H9 (cell line): ENCODE measurements around the gene SFMBT1. TPM values are rescaled to one million over a fixed set of nuclear protein-coding genes. Genes with fewer than 3 reads are reported as not detected.

Experiments
- DNase-seq: peaks from one replicate; pipeline ENCODE4 v3.0.0-alpha.2; 2017
- H2AFZ ChIP-seq: one replicate; pipeline ENCODE4 v1.6.1; 2013; ENCODE audit warnings: mild to moderate bottlenecking, low read length, control low read depth, moderate library complexity
- H2AK5ac ChIP-seq: 2 replicates; pipeline ENCODE4 v1.6.1; 2013; ENCODE audit warnings: low read length, control low read depth, mixed read lengths; ENCODE audit not compliant: insufficient read length
- H2BK120ac ChIP-seq: one replicate; pipeline ENCODE4 v1.6.1; 2013; ENCODE audit warnings: low read depth, mild to moderate bottlenecking, low read length, control low read depth, inconsistent platforms; ENCODE audit not compliant: poor library complexity, severe bottlenecking
- H2BK12ac ChIP-seq: 2 replicates; pipeline ENCODE4 v1.6.1; 2013; ENCODE audit warnings: low read length, control low read depth, mixed read lengths, low read depth; ENCODE audit not compliant: insufficient read length
- H2BK15ac ChIP-seq: 2 replicates; pipeline ENCODE4 v1.6.1; 2013; ENCODE audit warnings: low read depth, low read length, control low read depth
- H2BK20ac ChIP-seq: one replicate; pipeline ENCODE4 v1.6.1; 2013; ENCODE audit warnings: low read depth, mild to moderate bottlenecking, low read length, control low read depth, inconsistent platforms; ENCODE audit not compliant: poor library complexity, severe bottlenecking
- H2BK5ac ChIP-seq: 2 replicates; pipeline ENCODE4 v1.6.1; 2013; ENCODE audit warnings: low read length, control low read depth, mixed read lengths; ENCODE audit not compliant: insufficient read length
- H3K14ac ChIP-seq: 2 replicates; pipeline ENCODE4 v1.6.1; 2013; ENCODE audit warnings: low read length, control low read depth; ENCODE audit not compliant: insufficient read depth
- H3K18ac ChIP-seq: 2 replicates; pipeline ENCODE4 v1.6.1; 2013; ENCODE audit warnings: low read depth, mild to moderate bottlenecking, mixed read lengths, low read length, control low read depth; ENCODE audit not compliant: insufficient read length
- H3K23ac ChIP-seq: 2 replicates; pipeline ENCODE4 v1.6.1; 2013; ENCODE audit warnings: low read length, control low read depth, mixed read lengths, low read depth; ENCODE audit not compliant: insufficient read length
- H3K23me2 ChIP-seq: 2 replicates; pipeline ENCODE4 v1.6.1; 2013; ENCODE audit warnings: low read depth, mild to moderate bottlenecking, mixed read lengths, low read length, control low read depth; ENCODE audit not compliant: insufficient read length, poor library complexity, severe bottlenecking
- H3K27ac ChIP-seq: 2 replicates; pipeline ENCODE4 v1.5.1; 2013; ENCODE audit warnings: low read length, control low read depth, mixed read lengths, low read depth; ENCODE audit not compliant: insufficient read length
- H3K27me3 ChIP-seq: 2 replicates; pipeline ENCODE4 v1.6.1; 2013; ENCODE audit warnings: low read length, control low read depth, inconsistent platforms; ENCODE audit not compliant: insufficient read depth
- H3K4ac ChIP-seq: 2 replicates; pipeline ENCODE4 v1.6.1; 2013; ENCODE audit warnings: low read depth, mild to moderate bottlenecking, control low read depth, inconsistent platforms, low read length, moderate library complexity
- H3K4me1 ChIP-seq: 2 replicates; pipeline ENCODE4 v1.6.1; 2013; ENCODE audit warnings: low read length, control low read depth, inconsistent platforms; ENCODE audit not compliant: insufficient read depth
- H3K4me2 ChIP-seq: 2 replicates; pipeline ENCODE4 v1.6.1; 2013; ENCODE audit warnings: low read length, control low read depth, mixed read lengths; ENCODE audit not compliant: insufficient read length, insufficient read depth
- H3K56ac ChIP-seq: 2 replicates; pipeline ENCODE4 v1.6.1; 2013; ENCODE audit warnings: low read depth, mild to moderate bottlenecking, mixed read lengths, low read length, control low read depth; ENCODE audit not compliant: insufficient read length
- H3K79me1 ChIP-seq: 2 replicates; pipeline ENCODE4 v1.6.1; 2013; ENCODE audit warnings: low read depth, mild to moderate bottlenecking, moderate library complexity, low read length, control low read depth, inconsistent platforms; ENCODE audit not compliant: insufficient read depth, poor library complexity, severe bottlenecking
- H3K79me2 ChIP-seq: 2 replicates; pipeline ENCODE4 v1.6.1; 2013; ENCODE audit warnings: low read length, control low read depth, inconsistent platforms; ENCODE audit not compliant: insufficient read depth
- H3K9ac ChIP-seq: 2 replicates; pipeline ENCODE4 v1.6.1; 2013; ENCODE audit warnings: low read length, control low read depth, mixed read lengths; ENCODE audit not compliant: insufficient read length; ENCODE audit errors: extremely low read depth
- H3K9me3 ChIP-seq: one replicate; pipeline ENCODE4 v1.6.1; 2013; ENCODE audit warnings: low read depth, low read length, inconsistent platforms; ENCODE audit not compliant: control insufficient read depth
- H3T11ph ChIP-seq: one replicate; pipeline ENCODE4 v1.6.1; 2013; ENCODE audit warnings: mild to moderate bottlenecking, low read length, control low read depth, inconsistent platforms
- H4K20me1 ChIP-seq: one replicate; pipeline ENCODE4 v1.6.1; 2013; ENCODE audit not compliant: control insufficient read depth, insufficient read length, insufficient read depth
- H4K5ac ChIP-seq: 2 replicates; pipeline ENCODE4 v1.6.1; 2013; ENCODE audit warnings: low read depth, mild to moderate bottlenecking, mixed read lengths, low read length, control low read depth; ENCODE audit not compliant: insufficient read length
- H4K8ac ChIP-seq: replicated peaks from 2 replicates; pipeline ENCODE4 v1.6.1; 2013; ENCODE audit warnings: low read length, control low read depth, mixed read lengths, low read depth; ENCODE audit not compliant: insufficient read length
- H4K91ac ChIP-seq: 2 replicates; pipeline ENCODE4 v1.6.1; 2013; ENCODE audit warnings: low read depth, mild to moderate bottlenecking, moderate library complexity, mixed read lengths, low read length, control low read depth; ENCODE audit not compliant: insufficient read length
- H3K27ac Mint-ChIP-seq, 3 experiments: 2 replicates in 2 of 3; 3 replicates in 1 of 3; pipeline ENCODE4 v1.8.0; 2020 to 2021; ENCODE audit warnings: mixed read lengths in 3 of 3, mild to moderate bottlenecking in 1 of 3, moderate library complexity in 1 of 3
- H3K27me3 Mint-ChIP-seq: 2 replicates; pipeline ENCODE4 v1.8.0; 2021; ENCODE audit warnings: low read depth, mild to moderate bottlenecking, moderate library complexity, mixed read lengths
- H3K36me3 Mint-ChIP-seq, 3 experiments: 2 replicates in 2 of 3; 3 replicates in 1 of 3; pipeline ENCODE4 v1.8.0; 2020 to 2021; ENCODE audit warnings: low read depth in 3 of 3, mixed read lengths in 3 of 3; ENCODE audit not compliant: insufficient read depth in 1 of 3
- H3K4me1 Mint-ChIP-seq, 2 experiments: 2 replicates each; pipeline ENCODE4 v1.8.0; 2020; ENCODE audit warnings: mixed read lengths in 2 of 2
- H3K4me3 Mint-ChIP-seq, 2 experiments: 2 replicates in 1 of 2; 3 replicates in 1 of 2; pipeline ENCODE4 v1.8.0; 2020 to 2021; ENCODE audit warnings: mild to moderate bottlenecking in 2 of 2, mixed read lengths in 2 of 2, moderate library complexity in 1 of 2
- H3K9me3 Mint-ChIP-seq, 2 experiments: 2 replicates in 1 of 2; 3 replicates in 1 of 2; pipeline ENCODE4 v1.8.0; 2020; ENCODE audit warnings: mild to moderate bottlenecking in 2 of 2, mixed read lengths in 2 of 2, moderate library complexity in 1 of 2
- CTCF ChIP-seq: fragments of 200-600 bp; sonication (generic); conservative IDR thresholded peaks from 3 replicates; pipeline ENCODE4 v1.8.0; 2021; ENCODE audit warnings: antibody characterized with exemption, mild to moderate bottlenecking
- WGBS: extraction: QIAGEN DNeasy Blood & Tissue Kit; methylation state at CpG from one replicate; pipeline ENCODE4 v1.1.7; 2013; ENCODE audit warnings: missing lambda C conversion rate, low lambda C conversion rate, mixed read lengths; ENCODE audit not compliant: insufficient read length; ENCODE audit errors: extremely low coverage; 5-methylcytosine and 5-hydroxymethylcytosine counted together
- total RNA-seq: library from RNA; stranded (reverse); gene quantifications from 2 replicates; pipeline ENCODE4 v1.2.1, GENCODE V29; 2021

The SFMBT1 gene
- total RNA-seq, 1 experiment from 2014 or later: 15.3 TPM

- no peak overlapping the region for H2BK5ac ChIP-seq
- H4K20me1 ChIP-seq: no peaks in the 10 kb centered on the region
- H3K4ac ChIP-seq: no peak overlapping the region
- H3K27me3 Mint-ChIP-seq: peaks cover 5% of the 10 kb centered on the region
- H2BK15ac ChIP-seq: no peak overlapping the region
- no peak overlapping the region for H2AK5ac ChIP-seq
- WGBS: no CpG with 5 or more reads among the region's 7 CpGs
- no peak overlapping the region for H2AFZ ChIP-seq
- no peaks in the 10 kb centered on the region for H3K9me3 ChIP-seq
- H2BK12ac ChIP-seq: no peak overlapping the region
- no peak for TF ChIP-seq CTCF
- no peak overlapping the region for H4K5ac ChIP-seq
- no peak overlapping the region for H3K18ac ChIP-seq
- H3K79me1 ChIP-seq: no peaks in the 10 kb centered on the region
- no peak overlapping the region for H4K8ac ChIP-seq
- no peaks in the 10 kb centered on the region for H3K79me2 ChIP-seq
- H3K4me1 ChIP-seq: no peaks in the 10 kb centered on the region
- no peaks in the 10 kb centered on the region for H3K4me1 Mint-ChIP-seq
- H3K14ac ChIP-seq: no peak overlapping the region
- H3K27ac Mint-ChIP-seq: no peak overlapping the region
- H3K4me2 ChIP-seq: no peak overlapping the region
- no peak overlapping the region for H3K9ac ChIP-seq
- no peak overlapping the region for H3K56ac ChIP-seq
- H3K36me3 Mint-ChIP-seq: no peaks in the 10 kb centered on the region
- H3K27me3 ChIP-seq: no peaks in the 10 kb centered on the region
- peak; percentile 16 for DNase-seq
- no peaks in the 10 kb centered on the region for H3K23me2 ChIP-seq
- H4K91ac ChIP-seq: no peak overlapping the region
- H3K27ac ChIP-seq: no peak overlapping the region
- H2BK20ac ChIP-seq: no peak overlapping the region
- no peak overlapping the region for H3T11ph ChIP-seq
- H3K23ac ChIP-seq: no peak overlapping the region
- H2BK120ac ChIP-seq: no peak overlapping the region
- H3K4me3 Mint-ChIP-seq: no peak overlapping the region
- H3K9me3 Mint-ChIP-seq: no peaks in the 10 kb centered on the region; a peak in 1 of 5 replicates
Observed at GRCh38 chr3:53080612-53081205, 34.8 kb upstream of the SFMBT1 start.
